Neuronal stem cell (in vitro differentiated cells): ENCODE results near the gene PDGFB.

Source experiments
- DNase-seq: peaks from one replicate; pipeline ENCODE4 v3.0.0-alpha.2; 2013; ENCODE audit warnings: low spot score
- H2AFZ ChIP-seq: one replicate; pipeline ENCODE4 v1.6.1; 2013; ENCODE audit warnings: mild to moderate bottlenecking, low read length, inconsistent platforms
- H2AK5ac ChIP-seq: 2 replicates; pipeline ENCODE4 v1.6.1; 2013; ENCODE audit warnings: low read depth, mild to moderate bottlenecking, inconsistent platforms, low read length, moderate library complexity, mixed read lengths
- H2BK120ac ChIP-seq: 2 replicates; pipeline ENCODE4 v1.6.1; 2013; ENCODE audit warnings: low read depth, mild to moderate bottlenecking, inconsistent platforms, low read length, moderate library complexity, mixed read lengths
- H2BK12ac ChIP-seq: one replicate; pipeline ENCODE4 v1.6.1; 2013; ENCODE audit warnings: low read length, inconsistent platforms
- H2BK15ac ChIP-seq: 2 replicates; pipeline ENCODE4 v1.6.1; 2013; ENCODE audit warnings: mild to moderate bottlenecking, low read length, inconsistent platforms, mixed read lengths
- H2BK5ac ChIP-seq: one replicate; pipeline ENCODE4 v1.6.1; 2013; ENCODE audit warnings: inconsistent platforms, mild to moderate bottlenecking, low read length, moderate library complexity
- H3K14ac ChIP-seq: one replicate; pipeline ENCODE4 v1.6.1; 2013; ENCODE audit warnings: low read length, inconsistent platforms
- H3K18ac ChIP-seq: 2 replicates; pipeline ENCODE4 v1.6.1; 2013; ENCODE audit warnings: low read length, inconsistent platforms
- H3K23ac ChIP-seq: 2 replicates; pipeline ENCODE4 v1.6.1; 2013; ENCODE audit warnings: low read depth, mild to moderate bottlenecking, mixed read lengths, low read length, inconsistent platforms; ENCODE audit not compliant: poor library complexity
- H3K27ac ChIP-seq: replicated peaks from 3 replicates; pipeline ENCODE4 v1.5.1; 2013; ENCODE audit warnings: low read length, inconsistent platforms
- H3K27me3 ChIP-seq, 3 experiments: 2 replicates each; pipeline ENCODE4 v1.6.1; 2013; ENCODE audit warnings: low read length in 3 of 3, mild to moderate bottlenecking in 2 of 3, inconsistent platforms in 1 of 3, low read depth in 1 of 3, mixed read lengths in 1 of 3, moderate library complexity in 1 of 3; ENCODE audit not compliant: control insufficient read depth in 3 of 3, insufficient read depth in 3 of 3
- H3K36me3 ChIP-seq, 2 donors: replicated peaks in 1 of 2; 2 replicates each; pipeline ENCODE4 v1.6.1; 2013; ENCODE audit warnings: low read length in 2 of 2; ENCODE audit not compliant: control insufficient read depth in 2 of 2, insufficient read depth in 2 of 2
- H3K4ac ChIP-seq: 2 replicates; pipeline ENCODE4 v1.6.1; 2013; ENCODE audit warnings: inconsistent platforms, mild to moderate bottlenecking, low read length, moderate library complexity
- H3K4me1 ChIP-seq, 2 donors: 1 replicate in 1 of 2; 2 replicates in 1 of 2; pipeline ENCODE4 v1.6.1; 2013; ENCODE audit warnings: low read length in 2 of 2, low read depth in 1 of 2; ENCODE audit not compliant: control insufficient read depth in 2 of 2, insufficient read depth in 1 of 2
- H3K4me2 ChIP-seq: one replicate; pipeline ENCODE4 v1.6.1; 2013; ENCODE audit warnings: mild to moderate bottlenecking, low read length, inconsistent platforms; ENCODE audit not compliant: insufficient read depth, poor library complexity, severe bottlenecking
- H3K4me3 ChIP-seq, 2 donors: 2 replicates each; pipeline ENCODE4 v1.5.1; 2013; ENCODE audit warnings: low read length in 2 of 2, mild to moderate bottlenecking in 2 of 2, inconsistent platforms in 1 of 2, moderate library complexity in 1 of 2
- H3K79me1 ChIP-seq: one replicate; pipeline ENCODE4 v1.6.1; 2013; ENCODE audit warnings: low read depth, mild to moderate bottlenecking, inconsistent platforms, low read length, moderate library complexity
- H3K9ac ChIP-seq: one replicate; pipeline ENCODE4 v1.6.1; 2013; ENCODE audit warnings: mild to moderate bottlenecking, low read depth, low read length, inconsistent platforms; ENCODE audit not compliant: poor library complexity
- H3K9me3 ChIP-seq, 2 donors: replicated peaks in 1 of 2; 2 replicates each; pipeline versions ENCODE3 to v1.6.1; 2013; ENCODE audit warnings: low read length in 2 of 2, mild to moderate bottlenecking in 2 of 2, inconsistent platforms in 1 of 2, low read depth in 1 of 2, mixed read lengths in 1 of 2, moderate library complexity in 1 of 2; ENCODE audit not compliant: control insufficient read depth in 2 of 2, insufficient read depth in 1 of 2
- H4K8ac ChIP-seq: one replicate; pipeline ENCODE4 v1.6.1; 2013; ENCODE audit warnings: low read depth, mild to moderate bottlenecking, inconsistent platforms, low read length, moderate library complexity
- H4K91ac ChIP-seq: one replicate; pipeline ENCODE4 v1.6.1; 2013; ENCODE audit warnings: low read length, low read depth, mild to moderate bottlenecking, inconsistent platforms; ENCODE audit not compliant: poor library complexity
- WGBS, 2 donors: extraction: QIAGEN DNeasy Blood & Tissue Kit; methylation state at CpG; one replicate each; pipeline ENCODE4 v1.1.7; 2013; ENCODE audit warnings: missing lambda C conversion rate in 2 of 2, mixed read lengths in 1 of 2; ENCODE audit not compliant: insufficient read length in 2 of 2, insufficient replicate concordance in 1 of 2; ENCODE audit errors: extremely low coverage in 2 of 2; 5-methylcytosine and 5-hydroxymethylcytosine counted together

The PDGFB gene

GRCh38 chr22:39229075-39229474 is 15.7 kb downstream of the PDGFB start:
- Histone ChIP-seq H3K14ac (no peak overlapping the region), H3K4me1 (peaks cover 19 to 36% of the 10 kb centered on the region in 2 donors), H3K36me3 (peaks cover 0 to 27% of the 10 kb centered on the region in 2 donors), H4K8ac (no peak overlapping the region), H2BK15ac (no peak overlapping the region), H3K4me3 (no peak overlapping the region), H3K27ac (no peak overlapping the region), H3K79me1 (no peaks in the 10 kb centered on the region), H3K4ac (no peak overlapping the region), H3K9me3 (no peaks in the 10 kb centered on the region), H3K4me2 (no peak overlapping the region), H2BK12ac (no peak overlapping the region), H2AFZ (no peak overlapping the region), H4K91ac (no peak overlapping the region), H2BK120ac (no peak overlapping the region), H3K23ac (no peak overlapping the region), H2BK5ac (no peak overlapping the region), H3K18ac (no peak overlapping the region), H3K9ac (no peak overlapping the region), H2AK5ac (no peak overlapping the region), H3K27me3 (peaks cover 0 to 9% (median 0%) of the 10 kb centered on the region in 3 experiments)
- no CpG with 5 or more reads among the region's 8 CpGs for WGBS, 2 donors
- DNase-seq: no peak

- no peaks in the 10 kb centered on the region for H3K79me1 ChIP-seq
- H3K23ac ChIP-seq: no peak overlapping the region
- H4K91ac ChIP-seq: no peak overlapping the region
- H3K4me3 ChIP-seq: no peak overlapping the region
- H3K4me1 ChIP-seq: peaks cover 11 to 24% of the 10 kb centered on the region in 2 donors
- H4K8ac ChIP-seq: no peak overlapping the region
- peak overlapping the region; percentile 53 for H3K9ac ChIP-seq
- H3K27ac ChIP-seq: no peak overlapping the region
- WGBS, 2 donors: no CpG with 5 or more reads among the region's 12 CpGs
- no peak overlapping the region for H3K4ac ChIP-seq
- H3K27me3 ChIP-seq: peaks cover 0 to 9% (median 0%) of the 10 kb centered on the region in 3 experiments
- H2BK120ac ChIP-seq: no peak overlapping the region
- no peak overlapping the region for H2AFZ ChIP-seq
- no peak for DNase-seq
- peaks cover 0 to 39% of the 10 kb centered on the region in 2 donors for H3K36me3 ChIP-seq
- H3K14ac ChIP-seq: no peak overlapping the region
- H2AK5ac ChIP-seq: peak overlapping the region; percentile 50
- H3K4me2 ChIP-seq: no peak overlapping the region
- no peak overlapping the region for H2BK5ac ChIP-seq
- H2BK12ac ChIP-seq: no peak overlapping the region
- H2BK15ac ChIP-seq: peak overlapping the region; percentile 38
- H3K9me3 ChIP-seq: no peaks in the 10 kb centered on the region
- peak overlapping the region; percentile 19 for H3K18ac ChIP-seq
Observed at GRCh38 chr22:39227542-39228272, 17.1 kb downstream of the PDGFB start.

GRCh38 chr22:39226353-39226752 is 18.4 kb downstream of the PDGFB start:
- Histone ChIP-seq H3K18ac (no peak overlapping the region), H3K79me1 (no peaks in the 10 kb centered on the region)

GRCh38 chr22:39225591-39225990 is 19.2 kb downstream of the PDGFB start:
- Histone ChIP-seq H3K4me2 (no peak overlapping the region), H2BK15ac (no peak overlapping the region), H3K27ac (no peak overlapping the region), H3K4me1 (peaks cover 6 to 12% of the 10 kb centered on the region in 2 donors), H3K36me3 (peaks cover 0 to 43% of the 10 kb centered on the region in 2 donors), H3K23ac (no peak overlapping the region), H2BK12ac (no peak overlapping the region), H4K91ac (no peak overlapping the region), H3K4ac (no peak overlapping the region), H2BK120ac (no peak overlapping the region), H3K4me3 (no peak overlapping the region), H2AK5ac (no peak overlapping the region), H2AFZ (no peak overlapping the region), H3K79me1 (no peaks in the 10 kb centered on the region), H3K27me3 (peaks cover 0 to 9% (median 0%) of the 10 kb centered on the region in 3 experiments), H3K18ac (no peak overlapping the region), H3K9me3 (no peaks in the 10 kb centered on the region), H4K8ac (no peak overlapping the region), H2BK5ac (no peak overlapping the region), H3K9ac (no peak overlapping the region), H3K14ac (no peak overlapping the region)
- WGBS, 2 donors: no CpG with 5 or more reads among the region's 13 CpGs
- DNase-seq: no peak

More at GRCh38 chr22:39226353-39226752, 18.4 kb downstream of the PDGFB start:
- Histone ChIP-seq H3K9me3 (no peaks in the 10 kb centered on the region), H2AFZ (no peak overlapping the region), H2BK12ac (no peak overlapping the region), H3K4me3 (no peak overlapping the region), H3K9ac (no peak overlapping the region), H3K27me3 (peaks cover 0 to 9% (median 0%) of the 10 kb centered on the region in 3 experiments), H3K14ac (no peak overlapping the region), H2BK5ac (no peak overlapping the region), H3K4ac (no peak overlapping the region), H4K91ac (no peak overlapping the region), H4K8ac (no peak overlapping the region), H2AK5ac (no peak overlapping the region), H2BK15ac (no peak overlapping the region), H3K4me2 (no peak overlapping the region), H3K4me1 (peaks cover 9 to 19% of the 10 kb centered on the region in 2 donors), H3K27ac (no peak overlapping the region), H2BK120ac (no peak overlapping the region), H3K36me3 (peaks cover 0 to 43% of the 10 kb centered on the region in 2 donors), H3K23ac (no peak overlapping the region)
- WGBS, 2 donors: no CpG with 5 or more reads among the region's 6 CpGs
- no peak for DNase-seq
